Nephron progenitor cell (in vitro differentiated cells): ENCODE results near the gene CCDC39.

Source experiments
- DNase-seq: peaks from one replicate; pipeline ENCODE4 v3.0.0; 2021
- H3K27ac Mint-ChIP-seq: 2 replicates; pipeline ENCODE4 v1.8.0; 2021; ENCODE audit warnings: mild to moderate bottlenecking, moderate library complexity, mixed read lengths
- H3K27me3 Mint-ChIP-seq: 2 replicates; pipeline ENCODE4 v1.8.0; 2021; ENCODE audit warnings: mild to moderate bottlenecking, low read depth, mixed read lengths; ENCODE audit not compliant: poor library complexity
- H3K36me3 Mint-ChIP-seq: 2 replicates; pipeline ENCODE4 v1.8.0; 2021; ENCODE audit warnings: low read depth, mixed read lengths
- H3K4me1 Mint-ChIP-seq: 2 replicates; pipeline ENCODE4 v1.8.0; 2021; ENCODE audit warnings: mixed read lengths
- H3K4me3 Mint-ChIP-seq: 2 replicates; pipeline ENCODE4 v1.8.0; 2021; ENCODE audit warnings: mild to moderate bottlenecking, moderate library complexity, mixed read lengths
- H3K9me3 Mint-ChIP-seq: 2 replicates; pipeline ENCODE4 v1.8.0; 2021; ENCODE audit warnings: mild to moderate bottlenecking, moderate library complexity, mixed read lengths
- CTCF ChIP-seq: fragments of 200-600 bp; sonication (generic); IDR thresholded peaks from 2 replicates; pipeline ENCODE4 v1.5.0; 2021; ENCODE audit warnings: antibody characterized with exemption

CCDC39 gene

GRCh38 chr3:180700941-180701340 lies 21.7 kb upstream of the CCDC39 start:
- Mint-ChIP-seq H3K36me3 (no peaks in the 10 kb centered on the region), H3K4me3 (no peak overlapping the region), H3K9me3 (peaks cover 4% of the 10 kb centered on the region), H3K27me3 (peaks cover 12% of the 10 kb centered on the region), H3K27ac (no peak overlapping the region), H3K4me1 (no peaks in the 10 kb centered on the region)
- TF ChIP-seq CTCF = no peak
- DNase-seq = no peak

GRCh38 chr3:180698760-180699270 lies 19.5 kb upstream of the CCDC39 start:
- no peaks in the 10 kb centered on the region for H3K4me1 Mint-ChIP-seq
- DNase-seq = no peak
- no peak for TF ChIP-seq CTCF
- no peaks in the 10 kb centered on the region for H3K36me3 Mint-ChIP-seq
- H3K4me3 Mint-ChIP-seq = no peak overlapping the region
- H3K9me3 Mint-ChIP-seq = peaks cover 4% of the 10 kb centered on the region
- H3K27me3 Mint-ChIP-seq = peaks cover 12% of the 10 kb centered on the region
- no peak overlapping the region for H3K27ac Mint-ChIP-seq

- no peak for TF ChIP-seq CTCF
- no peak overlapping the region for H3K27ac Mint-ChIP-seq
- H3K27me3 Mint-ChIP-seq = peaks cover 6% of the 10 kb centered on the region
- DNase-seq = no peak
- no peaks in the 10 kb centered on the region for H3K9me3 Mint-ChIP-seq
- no peak overlapping the region for H3K4me3 Mint-ChIP-seq
- no peaks in the 10 kb centered on the region for H3K36me3 Mint-ChIP-seq
- H3K4me1 Mint-ChIP-seq = no peaks in the 10 kb centered on the region
These were observed 15.0 kb upstream of the CCDC39 start for GRCh38 chr3:180694321-180694720.

GRCh38 chr3:180693656-180694055 lies 14.4 kb upstream of the CCDC39 start:
- H3K27ac Mint-ChIP-seq = no peak overlapping the region
- no peak for DNase-seq
- no peak for TF ChIP-seq CTCF

GRCh38 chr3:180690061-180690460 lies 10.8 kb upstream of the CCDC39 start:
- peaks cover 15% of the 10 kb centered on the region for H3K9me3 Mint-ChIP-seq
- no peak for DNase-seq
- no peak for TF ChIP-seq CTCF
- no peak overlapping the region for H3K27ac Mint-ChIP-seq
- H3K36me3 Mint-ChIP-seq = peaks cover 5% of the 10 kb centered on the region
- H3K4me3 Mint-ChIP-seq = no peak overlapping the region
- no peaks in the 10 kb centered on the region for H3K4me1 Mint-ChIP-seq
- peaks cover 1% of the 10 kb centered on the region for H3K27me3 Mint-ChIP-seq

More at GRCh38 chr3:180693656-180694055, 14.4 kb upstream of the CCDC39 start:
- no peaks in the 10 kb centered on the region for H3K9me3 Mint-ChIP-seq
- peaks cover under 1% of the 10 kb centered on the region for H3K27me3 Mint-ChIP-seq
- no peak overlapping the region for H3K4me3 Mint-ChIP-seq
- no peaks in the 10 kb centered on the region for H3K4me1 Mint-ChIP-seq
- H3K36me3 Mint-ChIP-seq = no peaks in the 10 kb centered on the region

GRCh38 chr3:180684807-180685206 lies 5.5 kb upstream of the CCDC39 start:
- no peak overlapping the region for H3K4me3 Mint-ChIP-seq
- H3K27ac Mint-ChIP-seq = no peak overlapping the region
- H3K27me3 Mint-ChIP-seq = peaks cover 5% of the 10 kb centered on the region
- H3K36me3 Mint-ChIP-seq = peaks cover 5% of the 10 kb centered on the region
- DNase-seq = peak; percentile 2
- H3K9me3 Mint-ChIP-seq = peaks cover 15% of the 10 kb centered on the region
- TF ChIP-seq CTCF = no peak
- peaks cover 16% of the 10 kb centered on the region for H3K4me1 Mint-ChIP-seq
